HG02981 (cell line): ENCODE results near the gene ATP9B.
"Not testable (repeated sequence)": the region's sequence is repeated elsewhere in the genome, so short reads cannot be mapped to it uniquely, and the experiment has no call there.

Source experiments
- ATAC-seq: cut with Tn5 transposase; IDR thresholded peaks from one replicate; pipeline ENCODE4 v1.9.1; 2021; ENCODE audit warnings: mild to moderate bottlenecking, moderate library complexity; ENCODE audit not compliant: unreplicated experiment

Gene ATP9B

GRCh38 chr18:79283131-79283810 lies 214.1 kb downstream of the ATP9B start:
- no peak for ATAC-seq

- ATAC-seq = no peak
Measured at GRCh38 chr18:79283929-79284328, 214.7 kb downstream of the ATP9B start.

GRCh38 chr18:79285191-79285590 lies 216.0 kb downstream of the ATP9B start:
- not testable (repeated sequence) for ATAC-seq

- not testable (repeated sequence) for ATAC-seq
Measured at GRCh38 chr18:79290409-79290808, 221.2 kb downstream of the ATP9B start.

- no peak for ATAC-seq
Measured at GRCh38 chr18:79290876-79291275, 221.7 kb downstream of the ATP9B start.

- no peak for ATAC-seq
Measured at GRCh38 chr18:79294235-79294634, 225.0 kb downstream of the ATP9B start.

- ATAC-seq = no peak
Measured at GRCh38 chr18:79299272-79299671, 230.1 kb downstream of the ATP9B start.

GRCh38 chr18:79299711-79300110 lies 230.5 kb downstream of the ATP9B start:
- ATAC-seq = no peak

GRCh38 chr18:79300413-79300812 lies 231.2 kb downstream of the ATP9B start:
- no peak for ATAC-seq

- no peak for ATAC-seq
Measured at GRCh38 chr18:79302120-79302519, 232.9 kb downstream of the ATP9B start.

GRCh38 chr18:79305911-79306310 lies 236.7 kb downstream of the ATP9B start:
- no peak for ATAC-seq

- no peak for ATAC-seq
Measured at GRCh38 chr18:79309614-79310358, 240.6 kb downstream of the ATP9B start.

GRCh38 chr18:79314838-79315388 lies 245.7 kb downstream of the ATP9B start:
- no peak for ATAC-seq

- no peak for ATAC-seq
Measured at GRCh38 chr18:79315596-79315995, 246.4 kb downstream of the ATP9B start.

GRCh38 chr18:79317703-79318102 lies 248.5 kb downstream of the ATP9B start:
- no peak for ATAC-seq

- no peak for ATAC-seq
Measured at GRCh38 chr18:79318142-79318673, 249.0 kb downstream of the ATP9B start.

- no peak for ATAC-seq
Measured at GRCh38 chr18:79320216-79320850, 251.1 kb downstream of the ATP9B start.

- ATAC-seq = no peak
Measured at GRCh38 chr18:79321625-79322405, 252.6 kb downstream of the ATP9B start.

- no peak for ATAC-seq
Measured at GRCh38 chr18:79322441-79322840, 253.2 kb downstream of the ATP9B start.

GRCh38 chr18:79323471-79323870 lies 254.3 kb downstream of the ATP9B start:
- no peak for ATAC-seq
